ENCODE results near the gene MAGEB4. TPM values are rescaled to one million over a fixed set of nuclear protein-coding genes. Genes with fewer than 3 reads are reported as not detected.

MAGEB4 gene
- total RNA-seq, 1 donor from 2014 or later = not detected

DNA sequence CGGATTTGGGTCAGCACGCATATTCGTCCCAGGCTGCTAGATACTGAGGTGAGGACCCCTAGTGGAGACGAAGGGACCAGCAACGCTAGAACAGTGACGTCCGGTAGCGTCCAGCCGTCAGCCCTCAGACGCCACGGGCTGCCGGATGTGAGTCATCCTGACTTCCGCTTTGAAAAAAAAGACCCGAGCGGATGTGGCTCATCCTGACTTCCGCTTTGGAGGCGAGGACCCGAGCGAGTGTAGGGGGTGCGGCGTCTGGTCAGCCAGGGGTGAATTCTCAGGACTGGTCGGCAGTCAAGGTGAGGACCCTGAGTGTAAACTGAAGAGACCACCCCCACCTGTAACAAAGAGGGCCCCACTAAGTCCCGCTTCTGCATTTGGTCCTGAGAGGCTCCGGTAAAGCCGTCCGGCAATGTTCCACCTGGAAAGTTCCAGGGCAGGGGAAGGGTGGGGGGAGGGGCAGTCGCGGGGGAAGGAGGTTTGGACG lies 26.4 kb upstream of the MAGEB4 start, which contains the start of gene MAGEB2:
MAGEB2 (plus strand) TSS at position 207 of the 487 bp plus-strand sequence. CDS start 3,018 bp downstream, outside the sequence.
- Histone ChIP-seq H3K9me3 (ENCODE audit: low read depth) (no peaks in the 10 kb centered on the region), H2AFZ (replicated peaks) (no peak within 1 kb of the TSS), H3K4me2 (no peak within 1 kb of the TSS), H3K9ac (no peak within 1 kb of the TSS), H3F3A (ENCODE audit: low read depth) (no peaks in the 10 kb centered on the region), H3K27ac (no peak within 1 kb of the TSS), H3K36me3 (no peaks in the 10 kb centered on the region), H3K79me2 (ENCODE audit: low read depth) (no peaks in the 10 kb centered on the region), H3K27me3 (no peaks in the 10 kb centered on the region), H3K4me3 (no peak within 1 kb of the TSS), H4K20me1 (ENCODE audit: low read depth) (no peaks in the 10 kb centered on the region), H3K4me1 (no peaks in the 10 kb centered on the region)
- Mint-ChIP-seq H3K27ac (no peak within 1 kb of the TSS), H3K4me3 (no peak within 1 kb of the TSS), H3K4me1 (no peaks in the 10 kb centered on the region), H3K27me3 (ENCODE audit: insufficient read depth, low read depth) (peaks cover 3% of the 10 kb centered on the region), H3K36me3 (no peaks in the 10 kb centered on the region), H3K9me3 (peaks cover 4% of the 10 kb centered on the region)
- DNase-seq (ENCODE audit: low spot score) = no peak
- TF ChIP-seq EZH2 (IDR thresholded peaks at IDR 0.05) = no peak
- TF ChIP-seq, protein P1, sequence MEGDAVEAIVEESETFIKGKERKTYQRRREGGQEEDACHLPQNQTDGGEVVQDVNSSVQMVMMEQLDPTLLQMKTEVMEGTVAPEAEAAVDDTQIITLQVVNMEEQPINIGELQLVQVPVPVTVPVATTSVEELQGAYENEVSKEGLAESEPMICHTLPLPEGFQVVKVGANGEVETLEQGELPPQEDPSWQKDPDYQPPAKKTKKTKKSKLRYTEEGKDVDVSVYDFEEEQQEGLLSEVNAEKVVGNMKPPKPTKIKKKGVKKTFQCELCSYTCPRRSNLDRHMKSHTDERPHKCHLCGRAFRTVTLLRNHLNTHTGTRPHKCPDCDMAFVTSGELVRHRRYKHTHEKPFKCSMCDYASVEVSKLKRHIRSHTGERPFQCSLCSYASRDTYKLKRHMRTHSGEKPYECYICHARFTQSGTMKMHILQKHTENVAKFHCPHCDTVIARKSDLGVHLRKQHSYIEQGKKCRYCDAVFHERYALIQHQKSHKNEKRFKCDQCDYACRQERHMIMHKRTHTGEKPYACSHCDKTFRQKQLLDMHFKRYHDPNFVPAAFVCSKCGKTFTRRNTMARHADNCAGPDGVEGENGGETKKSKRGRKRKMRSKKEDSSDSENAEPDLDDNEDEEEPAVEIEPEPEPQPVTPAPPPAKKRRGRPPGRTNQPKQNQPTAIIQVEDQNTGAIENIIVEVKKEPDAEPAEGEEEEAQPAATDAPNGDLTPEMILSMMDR (IDR thresholded peaks at IDR 0.05) = peak; percentile 10

DNA sequence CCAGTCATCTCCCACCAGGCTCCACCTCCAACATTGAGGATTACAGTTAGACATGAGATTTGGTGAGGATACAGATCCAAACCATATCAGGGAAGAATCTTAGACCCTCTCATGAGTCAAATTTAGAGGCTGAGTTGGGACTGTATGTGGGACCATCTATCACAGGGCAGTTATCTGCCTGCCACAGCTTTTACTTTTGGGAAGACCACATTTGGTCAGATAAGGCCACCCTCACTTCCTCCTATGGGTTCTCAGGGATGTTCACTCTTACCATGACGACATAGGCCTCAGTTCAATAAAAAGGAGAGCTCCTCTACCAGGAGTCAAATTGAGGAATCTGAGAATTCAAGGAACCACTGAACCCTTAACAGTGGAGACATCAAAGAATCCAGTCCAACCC lies 24.3 kb upstream of the MAGEB4 start:
- Histone ChIP-seq H2AFZ (replicated peaks) (no peak overlapping the region), H3K9ac (no peak overlapping the region), H3K4me1 (no peaks in the 10 kb centered on the region), H3K4me2 (no peak overlapping the region), H3K9me3 (ENCODE audit: low read depth) (no peaks in the 10 kb centered on the region), H3K79me2 (ENCODE audit: low read depth) (no peaks in the 10 kb centered on the region), H4K20me1 (ENCODE audit: low read depth) (no peaks in the 10 kb centered on the region), H3F3A (ENCODE audit: low read depth) (no peaks in the 10 kb centered on the region), H3K36me3 (no peaks in the 10 kb centered on the region), H3K4me3 (no peak overlapping the region), H3K27me3 (no peaks in the 10 kb centered on the region), H3K27ac (no peak overlapping the region)
- Mint-ChIP-seq H3K27ac (no peak overlapping the region), H3K36me3 (no peaks in the 10 kb centered on the region), H3K9me3 (peaks cover 4% of the 10 kb centered on the region), H3K4me3 (no peak overlapping the region), H3K4me1 (no peaks in the 10 kb centered on the region), H3K27me3 (ENCODE audit: insufficient read depth, low read depth) (peaks cover 3% of the 10 kb centered on the region)
- TF ChIP-seq, protein P1 (IDR thresholded peaks at IDR 0.05) = no peak
- TF ChIP-seq EZH2phosphoT487 (IDR thresholded peaks at IDR 0.05) (no peak), EZH2 (IDR thresholded peaks at IDR 0.05) (no peak)
- DNase-seq (ENCODE audit: low spot score) = no peak

DNA sequence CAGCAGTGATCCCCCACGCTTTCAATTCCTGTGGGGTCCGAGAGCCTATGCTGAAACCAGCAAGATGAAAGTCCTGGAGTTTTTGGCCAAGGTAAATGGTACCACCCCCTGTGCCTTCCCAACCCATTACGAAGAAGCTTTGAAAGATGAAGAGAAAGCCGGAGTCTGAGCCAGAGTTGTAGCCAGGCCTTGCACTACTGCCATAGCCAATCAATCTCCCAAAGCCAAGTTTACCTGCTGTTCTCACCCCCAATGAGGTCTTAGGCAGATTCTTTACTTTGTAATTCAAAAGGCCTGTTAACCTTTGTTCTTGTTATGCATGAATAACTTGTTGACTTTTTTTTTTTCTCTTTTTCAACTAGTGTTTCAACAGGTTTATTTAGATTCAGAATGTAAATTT lies 22.4 kb upstream of the MAGEB4 start:
- Histone ChIP-seq H3F3A (ENCODE audit: low read depth) (no peaks in the 10 kb centered on the region), H3K79me2 (ENCODE audit: low read depth) (no peaks in the 10 kb centered on the region), H3K36me3 (no peaks in the 10 kb centered on the region), H3K4me1 (no peaks in the 10 kb centered on the region), H2AFZ (replicated peaks) (no peak overlapping the region), H3K4me3 (no peak overlapping the region), H3K9ac (no peak overlapping the region), H3K27me3 (no peaks in the 10 kb centered on the region), H3K4me2 (no peak overlapping the region), H3K9me3 (ENCODE audit: low read depth) (no peaks in the 10 kb centered on the region), H4K20me1 (ENCODE audit: low read depth) (no peaks in the 10 kb centered on the region), H3K27ac (no peak overlapping the region)
- H3K27ac Mint-ChIP-seq = no peak overlapping the region
- TF ChIP-seq EZH2phosphoT487 (IDR thresholded peaks at IDR 0.05) (no peak), EZH2 (IDR thresholded peaks at IDR 0.05) (no peak)
- TF ChIP-seq, protein P1 (IDR thresholded peaks at IDR 0.05) = no peak
- H3K4me3 Mint-ChIP-seq = no peak overlapping the region
- H3K4me1 Mint-ChIP-seq = peaks cover under 1% of the 10 kb centered on the region
- H3K27me3 Mint-ChIP-seq (ENCODE audit: insufficient read depth, low read depth) = peaks cover 5% of the 10 kb centered on the region
- no peak for DNase-seq (ENCODE audit: low spot score)
- no peaks in the 10 kb centered on the region for H3K36me3 Mint-ChIP-seq
- H3K9me3 Mint-ChIP-seq = peaks cover 4% of the 10 kb centered on the region

Measured in neural progenitor cell (in vitro differentiated cells).